ENCODE results near the gene CCDC171. TPM values are rescaled to one million over a fixed set of nuclear protein-coding genes. Genes with fewer than 3 reads are reported as not detected.
"Not testable (repeated sequence)": the region's sequence is repeated elsewhere in the genome, so short reads cannot be mapped to it uniquely, and the experiment has no call there.

CCDC171 gene
- total RNA-seq, 2 donors from 2014 or later: 4.3 to 6.4 TPM

DNA sequence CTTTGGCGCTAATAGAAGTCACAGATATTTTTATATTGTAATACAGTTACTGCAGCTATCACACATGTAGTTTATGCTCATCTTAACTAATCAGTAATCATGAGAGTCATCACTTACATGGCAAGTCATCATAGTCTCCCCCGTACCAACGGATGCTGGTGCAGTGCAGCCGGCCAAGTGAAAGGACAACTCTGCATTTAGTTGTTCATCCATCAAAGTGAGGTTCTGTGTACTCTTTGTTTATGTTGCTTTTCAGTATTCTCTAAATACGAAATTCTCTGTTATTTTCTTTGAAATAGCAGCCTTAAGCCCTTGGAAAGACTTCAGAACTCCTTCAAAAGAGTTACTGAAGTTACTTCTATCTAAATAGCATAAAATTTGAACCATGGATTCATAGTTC lies 216.7 kb downstream of the CCDC171 start:
- TF ChIP-seq, protein P1, sequence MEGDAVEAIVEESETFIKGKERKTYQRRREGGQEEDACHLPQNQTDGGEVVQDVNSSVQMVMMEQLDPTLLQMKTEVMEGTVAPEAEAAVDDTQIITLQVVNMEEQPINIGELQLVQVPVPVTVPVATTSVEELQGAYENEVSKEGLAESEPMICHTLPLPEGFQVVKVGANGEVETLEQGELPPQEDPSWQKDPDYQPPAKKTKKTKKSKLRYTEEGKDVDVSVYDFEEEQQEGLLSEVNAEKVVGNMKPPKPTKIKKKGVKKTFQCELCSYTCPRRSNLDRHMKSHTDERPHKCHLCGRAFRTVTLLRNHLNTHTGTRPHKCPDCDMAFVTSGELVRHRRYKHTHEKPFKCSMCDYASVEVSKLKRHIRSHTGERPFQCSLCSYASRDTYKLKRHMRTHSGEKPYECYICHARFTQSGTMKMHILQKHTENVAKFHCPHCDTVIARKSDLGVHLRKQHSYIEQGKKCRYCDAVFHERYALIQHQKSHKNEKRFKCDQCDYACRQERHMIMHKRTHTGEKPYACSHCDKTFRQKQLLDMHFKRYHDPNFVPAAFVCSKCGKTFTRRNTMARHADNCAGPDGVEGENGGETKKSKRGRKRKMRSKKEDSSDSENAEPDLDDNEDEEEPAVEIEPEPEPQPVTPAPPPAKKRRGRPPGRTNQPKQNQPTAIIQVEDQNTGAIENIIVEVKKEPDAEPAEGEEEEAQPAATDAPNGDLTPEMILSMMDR (IDR thresholded peaks at IDR 0.05): no peak
- Histone ChIP-seq H3K27me3 (replicated peaks; ENCODE audit: insufficient read depth) (no peaks in the 10 kb centered on the region), H3K4me3 (no peak overlapping the region), H3K36me3 (no peaks in the 10 kb centered on the region), H3K9me3 (no peaks in the 10 kb centered on the region), H3K27ac (no peak overlapping the region), H3K4me1 (ENCODE audit: control insufficient read depth in 1 of 2, low read depth in 2 of 2) (no peaks in the 10 kb centered on the region)
- ATAC-seq (ENCODE audit: insufficient number of reproducible peaks, low FRiP score, low read depth): no peak
- DNase-seq (ENCODE audit: low spot score): no peak

DNA sequence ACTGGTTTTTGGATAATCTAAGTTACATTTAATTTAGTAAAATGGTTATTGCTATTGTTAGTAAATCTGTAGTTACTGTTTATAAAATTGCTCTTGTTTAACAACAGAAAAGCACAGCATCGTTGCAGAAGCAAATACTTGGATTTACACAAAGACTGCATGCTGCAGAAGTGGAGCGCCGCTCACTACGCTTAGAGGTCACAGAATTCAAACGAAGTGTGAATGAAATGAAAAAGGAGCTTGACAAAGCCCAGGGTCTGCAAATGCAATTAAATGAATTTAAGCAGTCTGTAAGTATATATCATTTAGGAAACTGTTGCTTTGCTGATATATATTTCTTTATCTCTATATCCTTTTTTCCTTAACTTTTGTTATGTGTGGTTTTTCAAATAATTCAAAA lies 226.0 kb downstream of the CCDC171 start:
- Histone ChIP-seq H3K27me3 (replicated peaks; ENCODE audit: insufficient read depth) (no peaks in the 10 kb centered on the region), H3K4me1 (ENCODE audit: control insufficient read depth in 1 of 2, low read depth in 2 of 2) (peaks cover 0 to 8% of the 10 kb centered on the region in 2 donors), H3K36me3 (no peaks in the 10 kb centered on the region), H3K4me3 (no peak overlapping the region), H3K9me3 (no peaks in the 10 kb centered on the region), H3K27ac (no peak overlapping the region)
- no peak for DNase-seq (ENCODE audit: low spot score)
- TF ChIP-seq, protein P1 (IDR thresholded peaks at IDR 0.05): no peak
- ATAC-seq (ENCODE audit: insufficient number of reproducible peaks, low FRiP score, low read depth): no peak

DNA sequence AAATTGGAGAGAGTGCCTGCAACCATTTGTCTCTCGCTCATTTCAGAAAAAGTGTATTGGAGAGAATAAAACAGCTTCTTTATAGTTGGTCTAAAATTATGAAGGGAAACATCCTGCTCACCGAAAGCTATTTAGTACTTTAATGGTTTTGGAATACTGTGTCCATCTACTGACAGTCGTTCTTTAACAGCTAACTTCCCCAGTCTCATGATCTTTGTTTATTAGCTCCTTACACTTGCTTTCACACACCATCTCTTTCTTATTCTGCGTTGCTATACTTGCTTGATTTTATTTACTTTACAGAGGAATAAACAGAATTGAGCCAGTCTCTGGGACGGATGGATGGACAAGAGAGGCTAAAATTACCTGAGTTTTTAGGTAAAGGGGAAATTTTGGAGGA lies 229.3 kb downstream of the CCDC171 start:
- Histone ChIP-seq H3K4me3 (no peak overlapping the region), H3K9me3 (no peaks in the 10 kb centered on the region), H3K36me3 (no peaks in the 10 kb centered on the region), H3K27me3 (replicated peaks; ENCODE audit: insufficient read depth) (no peaks in the 10 kb centered on the region), H3K27ac (no peak overlapping the region), H3K4me1 (ENCODE audit: control insufficient read depth in 1 of 2, low read depth in 2 of 2) (peaks cover 0 to 8% of the 10 kb centered on the region in 2 donors)
- TF ChIP-seq, protein P1 (IDR thresholded peaks at IDR 0.05): no peak
- ATAC-seq (ENCODE audit: insufficient number of reproducible peaks, low FRiP score, low read depth) (no peak), DNase-seq (ENCODE audit: low spot score) (no peak)

DNA sequence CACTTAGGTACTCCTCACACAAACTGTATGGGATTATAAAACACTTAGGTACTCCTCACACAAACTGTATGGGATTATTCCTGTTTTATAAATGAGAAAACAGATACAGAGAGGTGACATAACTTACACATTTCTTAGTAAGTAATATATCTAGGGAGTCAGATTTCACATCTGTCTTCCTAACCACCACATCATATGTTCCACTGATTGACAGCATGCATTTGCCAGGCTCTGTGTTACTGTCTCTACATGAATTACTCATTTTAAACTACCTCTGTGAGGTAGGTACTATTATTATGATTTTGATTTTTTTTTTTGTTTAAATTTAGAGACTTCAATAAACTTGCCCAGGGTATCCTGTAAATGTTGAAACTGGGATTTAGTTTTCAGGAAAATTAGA lies 232.7 kb downstream of the CCDC171 start:
- peaks cover 0 to 8% of the 10 kb centered on the region in 2 donors for H3K4me1 ChIP-seq (ENCODE audit: control insufficient read depth in 1 of 2, low read depth in 2 of 2)
- no peaks in the 10 kb centered on the region for H3K36me3 ChIP-seq
- H3K27ac ChIP-seq: no peak overlapping the region
- no peak overlapping the region for H3K4me3 ChIP-seq
- no peaks in the 10 kb centered on the region for H3K9me3 ChIP-seq
- ATAC-seq (ENCODE audit: insufficient number of reproducible peaks, low FRiP score, low read depth) (no peak), DNase-seq (ENCODE audit: low spot score) (no peak)
- H3K27me3 ChIP-seq (replicated peaks; ENCODE audit: insufficient read depth): no peaks in the 10 kb centered on the region
- TF ChIP-seq, protein P1 (IDR thresholded peaks at IDR 0.05): no peak

DNA sequence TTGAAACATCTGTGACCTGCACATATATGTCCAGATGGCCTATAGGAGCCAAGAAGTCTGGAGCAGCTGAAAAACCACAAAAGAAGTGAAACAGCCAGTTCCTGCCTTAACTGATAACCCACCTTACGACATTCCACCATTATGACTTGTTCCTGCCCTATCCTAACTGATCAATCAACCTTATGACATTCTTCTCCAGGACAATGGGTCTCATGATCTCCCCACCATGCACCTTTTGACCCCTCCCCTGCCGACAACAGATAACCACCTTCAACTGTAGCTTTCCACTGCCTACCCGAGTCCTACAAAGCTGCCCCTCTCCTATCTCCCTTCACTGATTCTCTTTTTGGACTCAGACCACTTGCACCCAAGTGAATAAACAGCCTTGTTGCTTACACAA lies 233.8 kb downstream of the CCDC171 start:
- TF ChIP-seq, protein P1 (IDR thresholded peaks at IDR 0.05): no peak
- ATAC-seq (ENCODE audit: insufficient number of reproducible peaks, low FRiP score, low read depth) (no peak), DNase-seq (ENCODE audit: low spot score) (no peak)
- Histone ChIP-seq H3K4me3 (no peak overlapping the region), H3K36me3 (no peaks in the 10 kb centered on the region), H3K4me1 (ENCODE audit: control insufficient read depth in 1 of 2, low read depth in 2 of 2) (peaks cover 0 to 8% of the 10 kb centered on the region in 2 donors), H3K27ac (no peak overlapping the region), H3K9me3 (no peaks in the 10 kb centered on the region), H3K27me3 (replicated peaks; ENCODE audit: insufficient read depth) (no peaks in the 10 kb centered on the region)

DNA sequence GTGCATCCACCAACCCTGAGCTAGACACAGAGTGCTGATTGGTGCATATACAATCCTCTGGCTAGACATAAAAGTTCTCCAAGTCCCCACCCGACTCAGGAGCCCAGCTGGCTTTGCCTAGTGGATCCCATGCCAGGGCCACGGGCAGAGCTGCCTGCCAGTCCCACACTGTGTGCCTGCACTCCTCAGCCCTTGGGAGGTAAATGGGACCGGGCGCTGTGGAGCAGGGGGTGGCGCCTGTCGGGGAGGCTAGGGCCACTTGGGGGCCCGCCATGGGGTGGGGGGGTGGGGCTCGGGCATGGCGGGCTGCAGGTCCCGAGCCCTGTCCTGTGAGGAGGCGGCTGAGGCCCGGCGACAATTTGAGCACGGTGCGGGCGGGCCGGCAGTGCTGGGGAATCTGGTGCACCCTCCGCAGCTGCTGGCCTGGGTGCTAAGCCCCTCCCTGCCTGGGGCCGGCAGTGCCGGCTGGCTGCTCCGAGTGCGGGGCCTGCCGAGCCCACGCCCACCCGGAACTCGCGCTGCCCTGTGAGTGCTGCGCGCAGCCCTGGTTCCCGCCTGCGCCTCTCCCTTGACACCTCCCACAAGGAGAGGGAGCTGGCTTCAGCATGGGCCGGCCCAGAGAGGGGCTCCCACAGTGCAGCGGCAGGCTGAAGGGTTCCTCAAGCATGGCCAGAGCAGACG lies 257.5 kb downstream of the CCDC171 start:
- ATAC-seq (ENCODE audit: insufficient number of reproducible peaks, low FRiP score, low read depth); H3K9me3 ChIP-seq; H3K27me3 ChIP-seq (replicated peaks; ENCODE audit: insufficient read depth); H3K4me1 ChIP-seq (ENCODE audit: control insufficient read depth in 1 of 2, low read depth in 2 of 2); DNase-seq (ENCODE audit: low spot score); H3K36me3 ChIP-seq; H3K27ac ChIP-seq; H3K4me3 ChIP-seq: not testable (repeated sequence)
